ENCODE measurements around the gene CLIP1.

The CLIP1 gene

GRCh38 chr12:122423258-122424165 is 1.0 kb upstream of the CLIP1 start:
- TF ChIP-seq EZH2phosphoT487 (IDR thresholded peaks at IDR 0.05; ENCODE audit: borderline replicate concordance, low read length), result no peak
- TF ChIP-seq, protein P1, sequence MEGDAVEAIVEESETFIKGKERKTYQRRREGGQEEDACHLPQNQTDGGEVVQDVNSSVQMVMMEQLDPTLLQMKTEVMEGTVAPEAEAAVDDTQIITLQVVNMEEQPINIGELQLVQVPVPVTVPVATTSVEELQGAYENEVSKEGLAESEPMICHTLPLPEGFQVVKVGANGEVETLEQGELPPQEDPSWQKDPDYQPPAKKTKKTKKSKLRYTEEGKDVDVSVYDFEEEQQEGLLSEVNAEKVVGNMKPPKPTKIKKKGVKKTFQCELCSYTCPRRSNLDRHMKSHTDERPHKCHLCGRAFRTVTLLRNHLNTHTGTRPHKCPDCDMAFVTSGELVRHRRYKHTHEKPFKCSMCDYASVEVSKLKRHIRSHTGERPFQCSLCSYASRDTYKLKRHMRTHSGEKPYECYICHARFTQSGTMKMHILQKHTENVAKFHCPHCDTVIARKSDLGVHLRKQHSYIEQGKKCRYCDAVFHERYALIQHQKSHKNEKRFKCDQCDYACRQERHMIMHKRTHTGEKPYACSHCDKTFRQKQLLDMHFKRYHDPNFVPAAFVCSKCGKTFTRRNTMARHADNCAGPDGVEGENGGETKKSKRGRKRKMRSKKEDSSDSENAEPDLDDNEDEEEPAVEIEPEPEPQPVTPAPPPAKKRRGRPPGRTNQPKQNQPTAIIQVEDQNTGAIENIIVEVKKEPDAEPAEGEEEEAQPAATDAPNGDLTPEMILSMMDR (IDR thresholded peaks at IDR 0.05; ENCODE audit: low read depth, low read length, poor library complexity, severe bottlenecking), result no peak
- H3K27ac ChIP-seq (ENCODE audit: low read depth, low read length), result no peak overlapping the region
- peak overlapping the region; percentile 94 for H3K4me2 ChIP-seq (ENCODE audit: low read length)
- H4K20me1 ChIP-seq (ENCODE audit: control insufficient read depth, insufficient read depth, low read depth, low read length), result no peaks in the 10 kb centered on the region
- peaks cover 28% of the 10 kb centered on the region for H3K79me2 ChIP-seq (ENCODE audit: control insufficient read depth, low read length)
- peaks cover 44% of the 10 kb centered on the region for H3K4me1 ChIP-seq (ENCODE audit: control insufficient read depth, low read length)
- H3K9me3 ChIP-seq (ENCODE audit: control insufficient read depth, insufficient read depth, low read length), result no peaks in the 10 kb centered on the region
- peak overlapping the region; percentile 75 for H3K4me3 ChIP-seq (ENCODE audit: low read length)
- peaks cover 14% of the 10 kb centered on the region for H3F3A ChIP-seq (ENCODE audit: control insufficient read depth, insufficient read depth)
- peaks cover 7% of the 10 kb centered on the region for H3K27me3 ChIP-seq (ENCODE audit: control insufficient read depth, low read length)
- no peaks in the 10 kb centered on the region for H3K9me2 ChIP-seq (replicated peaks; ENCODE audit: control insufficient read depth, low read length)
- H3K36me3 ChIP-seq (ENCODE audit: control insufficient read depth, low read length), result no peaks in the 10 kb centered on the region

DNA sequence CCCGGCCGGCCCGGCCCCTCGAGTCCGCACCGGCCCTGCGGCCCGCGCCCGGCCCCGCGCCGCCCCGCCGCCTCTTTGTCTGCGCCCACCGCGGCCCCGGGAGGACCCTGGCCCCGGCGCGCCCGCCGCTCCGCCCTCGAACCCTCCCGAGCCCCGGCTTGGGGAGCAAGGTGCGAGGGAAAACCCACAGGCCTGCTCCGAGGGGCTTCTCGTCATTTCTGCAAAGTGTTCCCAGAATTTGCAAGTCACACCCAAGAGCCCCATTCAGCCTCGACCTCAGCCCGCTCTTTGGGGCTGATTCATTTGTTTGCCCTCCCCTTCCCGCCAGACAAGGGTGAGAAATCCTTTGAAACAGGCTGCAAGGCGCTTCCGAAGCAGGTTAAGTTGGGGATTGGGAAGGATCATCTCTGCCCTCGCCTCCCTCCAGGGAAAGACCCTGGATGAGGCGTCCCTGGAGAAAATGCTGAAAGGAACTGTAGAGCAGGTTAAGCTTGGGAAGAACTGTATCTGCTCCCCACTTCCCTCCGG is 325 bp upstream of the CLIP1 start:
- H3K27ac ChIP-seq (ENCODE audit: low read depth, low read length), result no peak overlapping the region
- H3K79me2 ChIP-seq (ENCODE audit: control insufficient read depth, low read length), result peaks cover 32% of the 10 kb centered on the region
- TF ChIP-seq, protein P1 (IDR thresholded peaks at IDR 0.05; ENCODE audit: low read depth, low read length, poor library complexity, severe bottlenecking), result no peak
- TF ChIP-seq EZH2phosphoT487 (IDR thresholded peaks at IDR 0.05; ENCODE audit: borderline replicate concordance, low read length), result no peak
- H4K20me1 ChIP-seq (ENCODE audit: control insufficient read depth, insufficient read depth, low read depth, low read length), result no peaks in the 10 kb centered on the region
- H3K9me2 ChIP-seq (replicated peaks; ENCODE audit: control insufficient read depth, low read length), result no peaks in the 10 kb centered on the region
- peaks cover 18% of the 10 kb centered on the region for H3F3A ChIP-seq (ENCODE audit: control insufficient read depth, insufficient read depth)
- H3K4me2 ChIP-seq (ENCODE audit: low read length), result peak overlapping the region; percentile 94
- H3K4me3 ChIP-seq (ENCODE audit: low read length), result peak overlapping the region; percentile 75
- H3K27me3 ChIP-seq (ENCODE audit: control insufficient read depth, low read length), result peaks cover 7% of the 10 kb centered on the region
- H3K4me1 ChIP-seq (ENCODE audit: control insufficient read depth, low read length), result peaks cover 51% of the 10 kb centered on the region
- no peaks in the 10 kb centered on the region for H3K9me3 ChIP-seq (ENCODE audit: control insufficient read depth, insufficient read depth, low read length)
- H3K36me3 ChIP-seq (ENCODE audit: control insufficient read depth, low read length), result no peaks in the 10 kb centered on the region

DNA sequence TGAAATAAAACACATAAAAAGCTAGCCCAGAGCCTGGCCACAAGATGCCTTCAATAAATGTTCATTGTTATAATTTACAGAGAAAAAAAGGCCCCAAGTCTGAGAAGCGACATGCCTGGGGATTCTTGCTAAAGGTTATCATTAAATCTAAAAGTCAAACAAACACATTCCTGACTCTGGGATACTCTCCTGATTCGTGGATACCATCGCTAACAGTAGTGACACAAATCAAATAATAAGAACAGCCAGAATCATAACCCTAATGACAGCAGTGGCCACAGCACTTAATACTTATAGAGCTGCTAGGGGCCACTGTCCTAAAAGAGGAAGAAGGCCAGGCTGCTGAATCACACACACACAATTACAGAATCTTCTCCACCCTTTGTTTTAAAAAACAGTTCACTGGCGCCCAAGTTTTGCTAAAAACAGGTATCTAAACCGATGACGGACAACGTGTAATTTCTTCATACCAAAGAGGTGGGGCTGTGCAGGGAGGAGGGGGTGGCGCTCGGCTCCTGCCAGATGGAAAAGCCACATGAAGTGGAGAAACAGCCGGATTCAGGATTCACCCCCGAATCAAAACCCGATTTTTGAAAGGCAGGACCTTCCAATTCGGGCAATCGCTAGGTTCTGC is 1.2 kb downstream of the CLIP1 start:
- no peak for TF ChIP-seq EZH2phosphoT487 (IDR thresholded peaks at IDR 0.05; ENCODE audit: borderline replicate concordance, low read length)
- TF ChIP-seq, protein P1 (IDR thresholded peaks at IDR 0.05; ENCODE audit: low read depth, low read length, poor library complexity, severe bottlenecking), result no peak
- Histone ChIP-seq H3K4me3 (ENCODE audit: low read length) (peak overlapping the region; percentile 94), H3K9me3 (ENCODE audit: control insufficient read depth, insufficient read depth, low read length) (no peaks in the 10 kb centered on the region), H3F3A (ENCODE audit: control insufficient read depth, insufficient read depth) (peaks cover 19% of the 10 kb centered on the region), H3K36me3 (ENCODE audit: control insufficient read depth, low read length) (no peaks in the 10 kb centered on the region), H3K27ac (ENCODE audit: low read depth, low read length) (peak overlapping the region; percentile 21), H3K27me3 (ENCODE audit: control insufficient read depth, low read length) (peaks cover 7% of the 10 kb centered on the region), H3K4me1 (ENCODE audit: control insufficient read depth, low read length) (peaks cover 62% of the 10 kb centered on the region), H4K20me1 (ENCODE audit: control insufficient read depth, insufficient read depth, low read depth, low read length) (no peaks in the 10 kb centered on the region), H3K79me2 (ENCODE audit: control insufficient read depth, low read length) (peaks cover 39% of the 10 kb centered on the region), H3K9me2 (replicated peaks; ENCODE audit: control insufficient read depth, low read length) (no peaks in the 10 kb centered on the region), H3K4me2 (ENCODE audit: low read length) (peak overlapping the region; percentile 92)
